IMR-90 (cell line): ENCODE data around the gene DEUP1. TPM values are rescaled to one million over a fixed set of nuclear protein-coding genes. Genes with fewer than 3 reads are reported as not detected.

Experiments
- ATAC-seq: fragments of 200-7000 bp; cut with Tn5 transposase; 2 replicates; pipeline ENCODE4 v1.9.1; 2020; ENCODE audit warnings: low read depth, mild to moderate bottlenecking, moderate library complexity
- BruUV-seq: library from RNA; stranded (reverse); fragments of 400-500 nt; replicated peaks from 2 replicates; lab custom pipeline; 2021; lab: Mats Ljungman, UMichigan
- CTCF ChIA-PET: fragments of 300-600 bp; formaldehyde crosslinking; extraction: SDS; loops from one replicate; lab custom pipeline; 2021; ENCODE audit warnings: antibody characterized with exemption; lab: Yijun Ruan, JAX
- POLR2A ChIA-PET: fragments of 300-600 bp; sonication (Branson Sonifier 250); formaldehyde crosslinking; loops from one replicate; lab custom pipeline; 2022; ENCODE audit warnings: antibody characterized with exemption; ENCODE audit not compliant: unreplicated experiment; lab: Charles Lee
- DNase-seq: peaks from one replicate; pipeline ENCODE4 v3.0.0; 2013
- H2AFZ ChIP-seq: replicated peaks from 2 replicates; pipeline ENCODE3; 2013; ENCODE audit warnings: low read length, mild to moderate bottlenecking; ENCODE audit not compliant: poor library complexity
- H2AK5ac ChIP-seq: 2 replicates; pipeline ENCODE4 v1.6.1; 2013; ENCODE audit warnings: low read depth, low read length, inconsistent platforms
- H2AK9ac ChIP-seq: replicated peaks from 2 replicates; pipeline ENCODE3; 2013; ENCODE audit warnings: mild to moderate bottlenecking, low read depth, low read length, moderate library complexity; ENCODE audit not compliant: poor library complexity
- H2BK120ac ChIP-seq: 2 replicates; pipeline ENCODE4 v1.6.1; 2013; ENCODE audit warnings: low read depth, low read length, inconsistent platforms
- H2BK15ac ChIP-seq: 3 replicates; pipeline ENCODE4 v1.6.1; 2013; ENCODE audit warnings: low read depth, low read length, inconsistent platforms
- H2BK20ac ChIP-seq: 2 replicates; pipeline ENCODE4 v1.6.1; 2013; ENCODE audit warnings: low read depth, mild to moderate bottlenecking, inconsistent platforms, low read length, moderate library complexity
- H2BK5ac ChIP-seq: 2 replicates; pipeline ENCODE4 v1.6.1; 2013; ENCODE audit warnings: mild to moderate bottlenecking, low read depth, low read length, inconsistent platforms; ENCODE audit not compliant: poor library complexity, severe bottlenecking
- H3K14ac ChIP-seq: replicated peaks from 2 replicates; pipeline ENCODE4 v1.6.1; 2013; ENCODE audit warnings: low read depth, low read length, inconsistent platforms
- H3K18ac ChIP-seq: 2 replicates; pipeline ENCODE4 v1.6.1; 2013; ENCODE audit warnings: low read depth, low read length, control low read depth
- H3K23ac ChIP-seq: 2 replicates; pipeline ENCODE4 v1.6.1; 2013; ENCODE audit warnings: low read depth, low read length, inconsistent platforms
- H3K27ac ChIP-seq: 2 replicates; pipeline ENCODE4 v1.5.1; 2013; ENCODE audit warnings: mild to moderate bottlenecking, control low read depth, low read length; ENCODE audit not compliant: insufficient read depth
- H3K27me3 ChIP-seq: 2 replicates; pipeline ENCODE4 v1.6.1; 2013; ENCODE audit warnings: low read length; ENCODE audit not compliant: control insufficient read depth, insufficient read depth
- H3K36me3 ChIP-seq: 2 replicates; pipeline ENCODE4 v1.6.1; 2013; ENCODE audit warnings: low read length, mixed read lengths; ENCODE audit not compliant: control insufficient read depth, insufficient read depth
- H3K4ac ChIP-seq: 2 replicates; pipeline ENCODE4 v1.6.1; 2013; ENCODE audit warnings: low read depth, low read length, inconsistent platforms
- H3K4me1 ChIP-seq: 2 replicates; pipeline ENCODE4 v1.6.1; 2013; ENCODE audit warnings: low read length, mixed read lengths; ENCODE audit not compliant: control insufficient read depth, insufficient read depth
- H3K4me2 ChIP-seq: 2 replicates; pipeline ENCODE4 v1.6.1; 2013; ENCODE audit warnings: low read depth, mild to moderate bottlenecking, control low read depth, low read length, moderate library complexity
- H3K4me3 ChIP-seq: 2 replicates; pipeline ENCODE4 v1.5.1; 2013; ENCODE audit warnings: low read depth, mild to moderate bottlenecking, control low read depth, low read length, moderate library complexity; ENCODE audit not compliant: insufficient read depth
- H3K56ac ChIP-seq: 2 replicates; pipeline ENCODE4 v1.6.1; 2013; ENCODE audit warnings: low read length, inconsistent platforms; ENCODE audit not compliant: insufficient read depth; ENCODE audit errors: extremely low read depth
- H3K79me1 ChIP-seq, 2 experiments: 2 replicates each; pipeline ENCODE4 v1.6.1; 2013; ENCODE audit warnings: low read length in 2 of 2, inconsistent platforms in 1 of 2, low read depth in 1 of 2
- H3K9ac ChIP-seq: 2 replicates; pipeline ENCODE4 v1.6.1; 2013; ENCODE audit warnings: low read depth, low read length, control low read depth
- H3K9me1 ChIP-seq: 2 replicates; pipeline ENCODE4 v1.6.1; 2013; ENCODE audit warnings: low read length, inconsistent platforms; ENCODE audit not compliant: insufficient read depth
- H3K9me3 ChIP-seq: 2 replicates; pipeline ENCODE4 v1.6.1; 2013; ENCODE audit warnings: low read length; ENCODE audit not compliant: control insufficient read depth, insufficient read depth
- H4K20me1 ChIP-seq: 2 replicates; pipeline ENCODE4 v1.6.1; 2013; ENCODE audit warnings: low read length, inconsistent platforms; ENCODE audit not compliant: insufficient read depth
- H4K5ac ChIP-seq: 2 replicates; pipeline ENCODE4 v1.6.1; 2013; ENCODE audit warnings: mild to moderate bottlenecking, low read depth, low read length, control low read depth
- H4K8ac ChIP-seq, 2 experiments: 2 replicates each; pipeline ENCODE4 v1.6.1; 2013; ENCODE audit warnings: low read depth in 2 of 2, low read length in 2 of 2, control low read depth in 1 of 2, inconsistent platforms in 1 of 2
- H4K91ac ChIP-seq: 2 replicates; pipeline ENCODE4 v1.6.1; 2013; ENCODE audit warnings: low read depth, low read length, inconsistent platforms; ENCODE audit not compliant: insufficient read depth
- BHLHE40 ChIP-seq: fragments of 150-350 bp; IDR thresholded peaks from 2 replicates; pipeline ENCODE4 v1.6.1; 2016; ENCODE audit warnings: mild to moderate bottlenecking, low read depth, low read length
- CEBPB ChIP-seq: IDR thresholded peaks from 2 replicates; pipeline ENCODE4 v1.6.1; 2012; ENCODE audit warnings: low read depth, low read length, improper control_type of control experiment
- CTCF ChIP-seq: conservative IDR thresholded peaks from 2 replicates; pipeline ENCODE4 v1.5.1; 2012; ENCODE audit warnings: mild to moderate bottlenecking, low read depth, low read length, improper control_type of control experiment
- ELK1 ChIP-seq: fragments of 150-350 bp; IDR thresholded peaks from 2 replicates; pipeline ENCODE4 v1.6.1; 2016; ENCODE audit warnings: low read depth, mild to moderate bottlenecking, low read length, moderate library complexity, borderline replicate concordance
- FOS ChIP-seq: fragments of 150-350 bp; IDR thresholded peaks from 2 replicates; pipeline ENCODE4 v1.6.1; 2016; ENCODE audit warnings: low read depth, low read length
- MAFK ChIP-seq: IDR thresholded peaks from 2 replicates; pipeline ENCODE4 v1.6.1; 2012; ENCODE audit warnings: low read depth, low read length, improper control_type of control experiment
- MAZ ChIP-seq: IDR thresholded peaks from 2 replicates; pipeline ENCODE4 v1.6.1; 2012; ENCODE audit warnings: low read depth, mild to moderate bottlenecking, low read length, improper control_type of control experiment, moderate library complexity, borderline replicate concordance
- NFE2L2 ChIP-seq: fragments of 150-350 bp; IDR thresholded peaks from 2 replicates; pipeline ENCODE4 v1.6.1; 2016; ENCODE audit warnings: low read depth, mild to moderate bottlenecking, low read length
- POLR2A ChIP-seq: IDR thresholded peaks from 2 replicates; pipeline ENCODE4 v1.6.1; 2012; ENCODE audit warnings: mild to moderate bottlenecking, low read depth, low read length
- RAD21 ChIP-seq: IDR thresholded peaks from 2 replicates; pipeline ENCODE4 v1.6.1; 2012; ENCODE audit warnings: low read length, improper control_type of control experiment
- RCOR1 ChIP-seq: IDR thresholded peaks from 2 replicates; pipeline ENCODE4 v1.6.1; 2012; ENCODE audit warnings: mild to moderate bottlenecking, low read length, improper control_type of control experiment; ENCODE audit not compliant: insufficient replicate concordance
- RFX5 ChIP-seq: IDR thresholded peaks from 2 replicates; pipeline ENCODE4 v1.8.0; 2012; ENCODE audit warnings: low read depth, mild to moderate bottlenecking, low read length, moderate library complexity
- SMC3 ChIP-seq: fragments of 150-350 bp; IDR thresholded peaks from 2 replicates; pipeline ENCODE4 v1.6.1; 2016; ENCODE audit warnings: low read depth, mild to moderate bottlenecking, antibody characterized with exemption, low read length, moderate library complexity
- USF2 ChIP-seq: fragments of 150-350 bp; IDR thresholded peaks from 2 replicates; pipeline ENCODE4 v1.6.1; 2017; ENCODE audit warnings: mild to moderate bottlenecking, antibody characterized with exemption, low read length, low read depth
- WGBS, 2 experiments: methylation state at CpG; one replicate each; pipeline versions ENCODE4 v1.1.5 to v1.1.7; 2013; ENCODE audit warnings: missing lambda C conversion rate in 2 of 2; ENCODE audit not compliant: insufficient read length in 1 of 2; ENCODE audit errors: extremely low coverage in 2 of 2; 5-methylcytosine and 5-hydroxymethylcytosine counted together
- dilution Hi-C: fragments of 300-500 bp; cut with HindIII; formaldehyde crosslinking; loops from one replicate; pipeline ENCODE4 v1.14.3; 2018; ENCODE audit warnings: low sequenced_read_pairs; ENCODE audit not compliant: unreplicated experiment
- in situ Hi-C: fragments of 300-500 bp; cut with MboI; formaldehyde crosslinking; loops from 3 replicates; pipeline ENCODE4 v1.14.3; 2019; ENCODE audit warnings: low sequenced_read_pairs, inconsistent platforms, mixed read lengths
- intact Hi-C: fragments of 100-400 bp; cut with micrococcal nuclease; formaldehyde crosslinking; loops from 2 replicates; pipeline ENCODE4 v1.10.0; 2022
- polyA plus RNA-seq, 3 experiments: library from polyadenylated mRNA; depleted of rRNA; stranded (reverse); fragments of >200 nt; gene quantifications; 2 replicates each; pipeline ENCODE4 v1.2.3, GENCODE V29; 2012; ENCODE audit warnings: low replicate concordance in 1 of 3
- total RNA-seq: library from RNA; depleted of rRNA; stranded (reverse); fragments of >200 nt; gene quantifications from 2 replicates; pipeline ENCODE4 v1.2.3, GENCODE V29; 2012

DEUP1 gene
- total and polyA plus RNA-seq, 2 of the 4 experiments (the other 2 are of a cell fraction) = not detected

GRCh38 chr11:93368022-93368421, 37.5 kb downstream of the DEUP1 start:
- Histone ChIP-seq H4K8ac (no peak overlapping the region), H3K4ac (no peak overlapping the region), H3K18ac (no peak overlapping the region), H2BK120ac (no peak overlapping the region), H2BK15ac (no peak overlapping the region), H3K4me3 (no peak overlapping the region), H3K9ac (no peak overlapping the region), H3K9me1 (no peaks in the 10 kb centered on the region), H3K23ac (no peak overlapping the region), H3K79me1 (no peaks in the 10 kb centered on the region), H3K36me3 (no peaks in the 10 kb centered on the region), H3K56ac (no peak overlapping the region), H2AFZ (no peak overlapping the region), H2AK5ac (no peak overlapping the region), H3K4me1 (no peaks in the 10 kb centered on the region), H2BK20ac (no peak overlapping the region), H3K27ac (no peak overlapping the region), H3K4me2 (no peak overlapping the region), H4K91ac (no peak overlapping the region), H2AK9ac (no peak overlapping the region), H2BK5ac (no peak overlapping the region), H4K5ac (no peak overlapping the region), H3K9me3 (no peaks in the 10 kb centered on the region), H4K20me1 (no peaks in the 10 kb centered on the region), H3K14ac (no peak overlapping the region), H3K27me3 (no peaks in the 10 kb centered on the region)
- CTCF ChIA-PET = no interaction called here
- TF ChIP-seq RCOR1 = no peak
- no peak for TF ChIP-seq MAZ
- TF ChIP-seq RAD21 = no peak
- no peak for TF ChIP-seq BHLHE40
- no peak for TF ChIP-seq CEBPB
- TF ChIP-seq NFE2L2 = no peak
- no peak for TF ChIP-seq POLR2A
- TF ChIP-seq FOS = no peak
- no peak for TF ChIP-seq ELK1
- no peak for TF ChIP-seq SMC3
- TF ChIP-seq USF2 = no peak
- TF ChIP-seq MAFK = no peak
- no peak for TF ChIP-seq CTCF
- no peak for TF ChIP-seq RFX5
- no peak for DNase-seq
- POLR2A ChIA-PET = no interaction called here
- no peak for ATAC-seq
- no TSS peak for BruUV-seq
- in situ Hi-C loops = no loop called here
- WGBS, 2 experiments = no CpG with 5 or more reads among the region's 2 CpGs
- dilution Hi-C loops = no loop called here
- intact Hi-C loops = no loop called here
